Suprapubic skin (tissue), 4 donors: ENCODE data around the gene NUS1. TPM values are rescaled to one million over a fixed set of nuclear protein-coding genes. Genes with fewer than 3 reads are reported as not detected.

ENCODE experiments used
- total RNA-seq, 4 donors: library from RNA; depleted of rRNA; stranded (reverse); fragments of >200 nt; gene quantifications; one replicate each; pipeline ENCODE4 v1.1.0, GENCODE V29; 2016

Gene NUS1
- total RNA-seq, 4 donors from 2014 or later: 13.5 to 17.9 (median 15.2) TPM

Other genes with a start within 250 kb of the NUS1 start
- gene ROS1, start 249.5 kb upstream of the NUS1 start, total RNA-seq: 1 to 10 TPM in 1 of 4 donors, under 1 TPM in 3; 0.49 to 2.8 (median 0.69) TPM
- gene DCBLD1, start 192.8 kb upstream of the NUS1 start, total RNA-seq: 10 to 100 TPM in 1 of 4 donors, 1 to 10 TPM in 3; 3.6 to 15.7 (median 4.9) TPM
- gene GOPC, start 73.0 kb upstream of the NUS1 start, total RNA-seq: 10 to 100 TPM; 15.5 to 21.9 (median 20.0) TPM
- 1 to 10 TPM in 2 of 4 donors, under 1 TPM in 2; 0.34 to 1.1 (median 0.95) TPM for gene SLC35F1, start 231.8 kb downstream of the NUS1 start, total RNA-seq